GM19468 (cell line): ENCODE results near the gene IMMP2L.

Experiments
- ATAC-seq: cut with Tn5 transposase; IDR thresholded peaks from one replicate; pipeline ENCODE4 v1.9.1; 2021; ENCODE audit warnings: mild to moderate bottlenecking, moderate library complexity, moderate number of reproducible peaks; ENCODE audit not compliant: unreplicated experiment; ENCODE audit errors: extremely low read depth

Gene IMMP2L

DNA sequence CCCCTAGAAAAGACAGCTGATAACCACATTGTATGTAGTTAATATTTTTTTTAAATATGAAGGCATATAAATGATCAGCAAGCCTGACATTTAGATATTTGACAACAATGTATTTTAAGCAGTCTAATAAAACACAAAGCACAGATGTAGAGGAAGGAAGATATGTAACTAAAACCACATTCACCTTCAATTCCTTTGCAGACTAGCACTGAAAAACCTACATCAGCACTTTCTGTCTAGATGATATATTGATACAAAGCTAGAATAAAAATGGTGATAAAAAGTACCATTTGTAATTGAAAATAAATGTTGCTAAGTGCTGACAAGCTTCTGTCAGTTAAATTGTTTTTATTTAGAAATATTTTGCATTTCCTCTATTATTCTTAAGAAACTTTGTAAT, 153.6 kb downstream of the IMMP2L start:
- ATAC-seq: no peak

DNA sequence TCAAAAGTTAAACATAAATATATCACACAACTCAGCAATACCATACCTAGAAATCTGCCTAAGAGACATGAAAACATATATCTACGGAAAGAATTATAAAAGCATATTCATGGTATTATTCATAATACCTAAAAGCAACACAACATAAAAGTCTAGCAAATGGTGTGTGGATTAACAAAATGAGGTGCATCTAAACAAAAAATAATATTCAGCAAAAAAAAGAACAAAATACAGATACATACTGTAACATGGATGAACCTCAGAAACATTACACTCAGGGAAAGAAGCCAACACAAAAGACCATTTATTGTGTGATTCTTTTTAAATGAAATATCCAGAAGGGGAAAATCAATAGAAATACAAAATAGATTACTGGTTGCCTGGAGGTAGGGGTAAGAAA, 155.0 kb downstream of the IMMP2L start:
- no peak for ATAC-seq

DNA sequence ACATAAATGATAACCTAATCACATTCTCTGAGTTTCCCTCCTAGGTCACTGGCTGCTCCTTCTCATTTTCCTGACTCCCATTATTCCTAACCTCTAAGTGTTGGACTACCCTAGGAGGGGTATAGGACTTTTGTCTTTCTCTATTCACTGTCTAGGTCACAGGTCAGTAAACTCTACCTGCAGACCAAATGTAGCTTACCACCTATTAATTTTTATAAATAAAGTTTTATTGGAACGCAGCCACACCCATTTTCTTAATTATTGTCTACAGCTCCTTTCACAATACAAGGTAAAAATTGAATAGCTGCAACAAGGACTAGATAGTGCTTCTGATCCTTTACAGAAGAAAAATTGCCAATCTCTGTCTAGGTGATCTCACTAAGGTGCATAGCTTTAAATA, 156.7 kb downstream of the IMMP2L start:
- ATAC-seq: no peak

DNA sequence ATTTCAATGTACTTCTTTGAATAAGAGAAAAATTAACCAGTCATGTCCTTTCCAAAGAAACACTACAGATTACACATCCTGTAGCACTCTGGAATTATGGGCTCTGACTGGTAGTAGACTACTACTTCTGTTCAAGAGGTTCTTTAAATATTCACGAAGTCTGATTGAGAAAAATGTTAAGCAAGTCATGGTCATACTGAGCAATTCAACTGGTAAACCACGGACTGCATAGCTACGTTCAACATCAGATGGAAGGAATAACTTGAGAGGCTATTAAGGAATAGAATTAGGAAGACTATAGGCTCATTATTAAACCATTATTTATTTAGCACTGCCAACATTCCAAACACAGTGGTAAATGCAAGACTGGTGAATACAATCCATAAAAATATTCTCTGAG, 160.8 kb downstream of the IMMP2L start:
- no peak for ATAC-seq

DNA sequence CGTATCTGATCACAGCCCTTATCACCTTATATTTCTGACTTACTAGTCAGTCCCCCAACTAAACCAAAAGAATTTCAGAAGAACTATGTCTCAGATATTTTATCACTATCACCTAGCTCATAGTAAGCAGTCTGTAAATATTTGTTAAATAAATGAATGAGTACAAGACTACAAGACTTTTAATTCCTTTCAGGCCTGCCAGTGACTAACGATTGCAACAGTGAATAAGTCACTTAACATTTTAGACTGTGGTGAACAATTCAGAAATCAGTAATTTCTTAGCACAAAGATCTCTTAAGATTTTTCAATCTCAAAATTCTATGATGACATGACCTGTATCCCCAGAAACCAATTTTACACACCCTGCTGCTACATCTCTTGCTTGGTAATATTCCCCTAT, 162.2 kb downstream of the IMMP2L start:
- no peak for ATAC-seq

DNA sequence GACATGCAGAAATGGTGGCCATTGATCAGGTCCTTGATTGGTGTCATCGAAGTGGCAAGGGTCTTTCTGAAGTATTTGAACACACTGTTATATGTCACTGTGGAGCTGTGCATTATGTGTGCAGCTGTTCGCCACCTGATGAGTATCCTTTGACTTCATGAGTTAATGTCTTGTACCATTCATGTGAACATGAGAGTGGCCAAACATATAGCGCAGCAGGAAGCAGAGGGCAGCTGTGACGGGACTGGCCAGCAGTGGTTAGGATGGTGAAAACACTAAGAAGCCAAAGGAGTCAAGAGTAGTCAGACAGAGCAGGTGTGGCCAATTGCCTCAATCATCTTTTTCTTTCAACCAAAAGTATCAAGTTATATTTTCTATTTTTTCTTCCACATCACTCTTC, 167.4 kb downstream of the IMMP2L start:
- no peak for ATAC-seq

DNA sequence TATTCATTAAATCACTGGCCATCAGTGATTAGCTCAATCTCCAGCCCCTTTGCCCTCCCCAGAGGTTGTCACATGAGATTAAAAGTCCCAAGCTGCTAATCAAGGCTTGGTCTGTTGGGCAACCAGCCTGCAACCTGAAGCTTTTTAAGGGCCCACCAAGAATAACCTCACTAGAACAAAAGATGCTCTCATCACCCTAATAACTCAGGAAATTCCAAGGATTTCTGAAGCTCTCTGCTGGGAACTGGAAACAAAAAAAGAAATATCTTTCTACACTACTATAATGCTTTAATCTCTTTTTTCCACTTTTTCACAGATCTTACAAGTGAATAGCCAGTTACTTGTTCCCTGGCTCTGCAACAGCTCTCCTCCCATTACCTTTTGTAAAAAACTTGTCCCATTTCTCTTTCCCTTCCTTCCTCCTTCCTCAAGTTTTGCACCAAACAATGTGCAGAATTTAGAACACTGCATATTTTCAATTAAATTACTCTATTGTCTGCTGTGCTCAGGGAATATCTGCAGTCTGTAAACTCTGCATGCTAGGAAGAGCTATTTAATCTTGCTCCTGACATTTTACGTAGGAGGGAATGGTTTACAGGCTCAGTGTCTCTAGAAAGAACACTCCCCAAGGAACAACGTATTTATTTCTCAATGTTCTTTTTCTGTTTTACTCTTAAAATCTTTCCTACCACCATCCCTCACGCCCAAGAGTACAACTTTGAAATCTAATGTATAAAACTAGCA, 169.1 kb downstream of the IMMP2L start:
- ATAC-seq: no peak

DNA sequence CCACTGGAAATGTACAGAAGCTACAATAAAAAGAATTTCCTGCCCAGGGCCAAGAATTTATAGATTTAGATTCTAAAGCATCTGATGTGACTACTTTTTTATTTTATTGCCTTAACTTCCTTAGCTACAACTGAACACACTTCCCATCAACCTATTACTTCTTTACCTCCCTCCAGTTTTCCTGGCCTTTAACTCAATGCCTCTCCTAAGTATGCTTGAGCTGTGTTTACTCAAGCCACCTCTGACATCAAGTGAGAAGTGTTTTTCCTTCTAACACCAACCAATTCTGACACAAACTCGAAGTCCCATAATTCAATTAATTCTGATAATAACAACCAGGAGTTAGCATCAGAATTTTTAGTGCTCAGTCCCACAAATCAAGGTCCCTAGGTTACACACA, 170.0 kb downstream of the IMMP2L start:
- ATAC-seq: no peak

DNA sequence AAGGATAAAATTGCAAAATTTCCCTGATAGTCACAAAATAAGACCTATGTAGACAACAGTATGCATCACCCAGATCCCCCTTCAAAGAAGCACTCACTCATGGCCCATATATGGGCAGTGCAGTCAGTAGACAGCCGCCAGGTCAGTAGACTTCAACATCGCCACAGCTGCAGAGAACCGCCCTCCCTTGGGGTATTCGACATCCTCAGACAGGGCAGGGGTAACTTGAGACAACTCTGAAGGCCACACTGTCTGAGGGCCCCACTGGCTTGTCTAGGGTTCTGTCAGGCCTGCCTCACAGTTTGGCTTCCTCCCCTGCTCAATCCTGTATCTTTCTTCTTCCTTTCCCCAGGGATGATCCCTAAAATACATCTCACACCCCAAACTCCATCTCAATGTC, 172.3 kb downstream of the IMMP2L start:
- no peak for ATAC-seq

DNA sequence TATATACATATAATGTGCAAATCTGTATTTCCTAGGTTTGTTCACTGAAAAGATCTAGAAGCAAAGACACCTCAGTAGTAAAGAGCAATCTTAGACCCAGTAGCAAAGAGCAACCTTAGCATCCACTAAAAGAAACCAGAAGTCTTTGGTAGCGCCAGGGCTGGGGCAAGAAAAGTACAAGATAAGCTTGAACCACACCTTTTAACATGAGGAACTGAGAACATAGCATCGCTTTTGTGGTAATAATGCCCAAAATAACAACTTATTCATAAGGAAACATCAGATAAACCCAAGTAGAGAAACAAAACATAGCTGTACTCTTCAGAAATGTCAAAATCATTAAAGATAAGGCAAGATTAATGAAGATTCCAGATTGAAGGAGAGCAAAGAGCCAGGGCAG, 173.4 kb downstream of the IMMP2L start:
- ATAC-seq: peak; percentile 46

DNA sequence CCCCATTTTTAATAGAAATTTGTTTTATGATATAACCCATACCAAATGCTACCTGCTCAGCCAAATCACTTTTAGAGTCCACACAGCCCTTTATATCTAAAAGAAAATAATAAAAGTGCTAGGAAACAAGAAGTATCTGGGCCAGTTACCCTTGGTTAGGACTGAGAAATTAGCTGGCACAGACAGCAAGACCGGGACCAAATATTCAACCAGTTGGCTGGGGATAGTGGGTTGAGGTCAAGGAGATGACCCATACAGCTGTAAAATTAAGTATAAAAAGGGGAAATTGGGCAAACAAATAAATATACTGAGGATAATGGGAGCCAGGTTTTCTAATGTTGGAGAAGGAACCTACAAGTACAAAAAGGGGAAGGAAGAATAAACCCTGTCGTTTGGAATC, 174.3 kb downstream of the IMMP2L start:
- ATAC-seq: no peak

DNA sequence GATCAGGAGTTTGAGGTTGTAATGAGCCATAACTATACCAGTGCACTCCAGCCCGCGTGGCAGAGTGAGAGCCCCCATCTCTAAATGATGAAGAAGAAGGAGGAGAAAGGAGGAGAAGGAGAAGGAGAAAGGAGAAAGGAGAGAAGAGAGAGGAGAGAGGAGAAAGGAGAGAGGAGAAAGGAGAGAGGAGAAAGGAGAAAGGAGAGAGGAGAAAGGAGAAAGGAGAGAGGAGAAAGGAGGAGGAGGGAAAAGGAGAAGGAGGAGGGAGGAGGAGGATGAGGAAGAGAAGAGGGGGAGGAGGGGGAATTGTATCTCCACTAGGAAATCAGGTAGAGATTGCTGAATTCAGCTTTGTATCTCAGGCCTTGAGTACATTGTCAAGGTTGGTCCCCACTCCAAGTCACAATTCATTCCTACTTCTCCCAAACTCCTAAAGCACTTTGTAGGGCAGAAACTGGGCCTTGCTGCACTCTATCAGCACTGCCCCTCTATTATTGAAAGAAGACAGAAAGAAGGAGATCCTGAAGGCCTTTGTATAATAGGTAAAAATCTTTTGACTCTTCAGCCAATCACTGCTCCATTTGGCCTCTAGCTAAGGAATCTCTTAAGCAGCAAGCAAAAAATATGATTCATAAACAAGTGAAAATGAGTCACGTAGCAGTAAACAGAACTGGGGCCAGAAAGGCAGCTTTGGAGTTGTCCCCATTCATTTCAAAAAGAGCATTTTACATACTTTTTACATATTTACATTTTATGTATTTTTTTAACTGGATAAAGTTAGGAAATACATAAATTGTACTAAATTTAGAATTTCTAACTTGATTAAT, 178.0 kb downstream of the IMMP2L start:
- ATAC-seq: no peak

DNA sequence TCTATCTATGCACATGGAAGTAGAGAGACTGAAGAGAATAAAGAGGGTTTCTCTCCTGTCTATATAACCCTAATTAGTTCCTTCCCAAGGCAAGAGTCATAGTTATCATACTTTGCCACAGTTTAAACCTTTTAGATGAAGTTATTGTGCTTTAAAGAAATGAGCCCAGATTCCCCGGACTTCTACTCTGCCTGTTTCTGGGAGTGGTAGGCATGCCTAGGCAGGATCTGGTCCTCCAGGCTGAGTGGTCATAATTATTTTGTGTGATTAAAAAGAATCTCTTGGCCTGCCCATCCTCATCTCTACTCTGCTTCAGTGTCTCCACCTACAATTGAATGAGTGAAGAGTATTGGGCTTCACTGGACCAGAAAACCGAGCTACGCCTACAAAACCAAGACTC, 179.2 kb downstream of the IMMP2L start:
- no peak for ATAC-seq

DNA sequence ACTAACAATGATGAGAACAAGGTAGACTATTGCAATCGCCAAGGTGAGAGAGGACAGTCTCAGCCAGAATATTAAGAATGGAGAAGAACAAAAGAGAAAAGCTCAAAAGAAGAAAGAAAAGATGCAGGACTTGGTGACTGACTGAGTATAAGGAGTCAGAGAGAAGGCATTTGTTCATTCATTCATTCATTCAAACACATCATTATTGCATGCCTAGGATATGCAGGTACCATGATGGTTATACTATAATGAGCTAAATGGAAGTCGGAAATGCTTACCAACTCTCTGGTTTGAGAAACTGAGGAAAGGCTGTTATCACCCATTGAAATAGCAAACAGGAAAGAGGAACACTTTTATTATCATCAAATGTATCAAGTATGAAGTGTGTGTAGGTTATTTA, 180.7 kb downstream of the IMMP2L start:
- no peak for ATAC-seq

DNA sequence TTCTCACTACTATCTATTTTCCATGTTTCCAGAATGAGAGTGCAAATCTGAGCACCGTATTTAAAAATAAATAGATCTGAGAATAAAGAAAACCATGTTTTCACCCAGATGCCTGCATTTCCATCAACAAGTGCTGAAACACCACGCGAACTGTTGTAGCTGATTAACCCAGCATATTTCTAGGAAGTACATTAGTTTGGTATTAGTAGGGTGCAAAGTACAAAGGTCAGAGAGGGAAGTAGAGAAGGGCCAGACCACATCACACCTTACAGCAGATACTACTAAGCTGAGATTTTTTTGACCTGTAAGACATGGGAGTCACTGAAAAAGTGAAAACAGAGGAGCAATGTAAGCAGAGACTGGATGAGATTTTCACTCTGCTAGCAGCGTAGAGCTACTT, 181.3 kb downstream of the IMMP2L start:
- no peak for ATAC-seq

DNA sequence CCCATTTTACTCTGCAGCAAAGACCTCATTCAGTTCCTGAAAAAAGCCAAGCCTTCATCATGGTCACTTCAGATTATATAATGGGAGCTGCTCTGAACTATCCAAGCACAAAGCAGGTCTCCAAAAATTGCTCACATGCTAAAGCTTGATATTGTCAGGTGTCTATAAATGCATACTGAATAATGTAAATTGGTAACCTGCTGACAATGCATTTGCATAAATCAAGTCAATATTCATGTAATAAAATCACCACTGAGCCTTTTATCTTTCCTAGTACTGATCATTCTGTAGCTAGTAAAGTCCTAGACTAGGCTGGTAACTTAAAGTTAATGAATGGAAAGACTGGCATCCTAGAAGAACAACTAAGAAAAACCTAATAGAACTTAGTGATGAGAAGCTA, 188.3 kb downstream of the IMMP2L start:
- ATAC-seq: no peak

DNA sequence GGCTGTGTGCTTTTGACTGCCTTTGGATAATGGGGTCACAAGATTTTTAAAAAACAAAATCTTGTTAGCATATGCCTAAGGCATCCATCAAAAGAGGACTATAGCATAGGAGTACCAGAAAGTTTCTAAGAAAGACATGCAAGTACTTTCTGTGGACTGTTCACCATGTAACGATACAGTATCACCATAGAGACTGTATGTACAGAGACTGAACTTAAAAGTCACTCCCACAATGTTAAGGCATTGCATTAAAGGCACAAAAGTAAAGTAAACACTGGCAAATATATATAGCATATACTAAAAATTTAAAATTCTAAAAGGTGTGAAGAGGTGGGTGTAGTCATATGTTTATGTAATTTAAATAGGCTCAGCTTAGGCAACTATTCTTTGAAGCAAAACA, 190.9 kb downstream of the IMMP2L start:
- no peak for ATAC-seq

DNA sequence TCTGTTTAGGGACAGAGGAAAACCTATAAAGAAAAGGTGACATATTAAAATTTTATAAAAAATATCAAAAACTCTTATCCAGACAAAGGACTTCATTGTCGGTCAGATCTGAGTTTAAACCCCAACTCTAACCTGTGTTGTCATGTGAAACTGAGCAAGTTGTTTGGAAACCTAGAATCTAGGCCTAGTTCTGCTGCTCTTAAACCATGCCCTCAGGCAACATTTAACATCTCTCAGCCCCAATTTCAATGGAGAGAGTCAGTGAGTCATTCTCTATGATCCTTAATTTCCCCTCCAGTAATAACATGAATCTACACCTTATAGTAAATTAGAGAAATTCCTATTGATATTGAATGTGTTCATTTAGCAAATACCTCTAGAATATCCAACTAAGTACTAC, 192.3 kb downstream of the IMMP2L start:
- no peak for ATAC-seq

DNA sequence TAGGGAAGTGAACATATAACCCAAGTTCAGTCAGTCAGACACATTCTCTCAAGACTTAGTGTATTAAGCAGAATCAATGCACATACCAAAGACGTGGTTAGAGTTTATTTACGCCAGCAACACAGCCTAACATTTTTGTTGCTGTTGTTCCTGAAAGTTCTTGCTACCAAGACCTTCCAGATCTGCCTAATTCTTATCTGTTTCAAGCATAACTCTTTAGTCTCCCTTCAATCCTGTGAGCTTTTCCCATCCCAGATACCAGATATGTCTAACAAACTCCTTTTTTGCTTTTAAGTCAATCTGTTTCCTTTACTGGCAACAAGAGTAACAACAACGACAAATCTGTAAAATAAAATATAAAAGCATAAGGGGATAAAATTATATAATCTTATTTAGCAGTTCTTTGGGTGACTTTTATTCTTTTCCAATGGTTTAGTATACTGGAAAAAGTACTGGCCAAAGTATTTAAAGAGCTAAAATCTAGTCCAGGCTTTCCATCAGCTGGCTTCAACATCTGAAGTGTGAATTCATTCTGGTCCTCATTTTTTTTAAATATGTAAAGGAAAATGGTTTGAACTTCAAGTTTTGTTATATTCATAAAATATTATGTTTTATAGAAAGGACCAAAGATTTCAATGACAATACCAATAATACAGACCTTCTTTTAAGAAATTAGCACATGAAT, 193.8 kb downstream of the IMMP2L start:
- no peak for ATAC-seq

DNA sequence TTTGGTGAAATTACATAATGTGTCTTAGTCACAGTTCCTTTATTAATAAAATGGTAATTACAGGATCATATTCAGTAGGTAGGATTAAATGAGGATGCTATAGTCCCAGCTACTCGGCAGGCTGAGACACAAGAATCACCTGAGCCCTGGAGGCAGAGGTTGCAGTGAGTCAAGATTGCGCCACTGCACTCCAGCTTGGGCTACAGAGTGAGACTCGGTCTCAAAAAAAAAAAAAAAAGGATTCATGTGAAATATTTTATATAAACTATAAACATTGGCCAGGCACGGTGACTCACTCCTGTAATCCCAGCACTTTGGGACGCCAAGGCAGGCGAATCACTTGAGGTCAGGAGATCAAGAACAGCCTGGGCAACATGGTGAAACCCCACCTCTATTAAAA, 197.9 kb downstream of the IMMP2L start:
- no peak for ATAC-seq

DNA sequence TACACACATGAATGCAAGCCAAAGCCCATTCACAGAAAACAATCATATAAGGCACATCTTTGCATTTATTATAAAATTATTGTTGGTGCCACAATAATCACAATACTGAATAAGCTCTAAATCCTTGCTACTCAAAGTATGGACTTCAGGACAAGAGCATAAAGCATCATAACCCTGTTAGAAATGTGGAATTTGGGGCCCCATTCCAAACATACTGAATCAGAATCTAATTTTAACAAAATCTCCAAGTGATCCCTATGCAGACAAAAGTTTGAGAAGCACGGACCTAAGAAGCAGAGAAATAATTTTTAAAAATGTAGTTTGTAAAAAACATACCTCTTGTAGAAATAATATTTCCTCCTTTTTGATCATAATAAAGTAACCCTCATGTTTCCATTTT, 199.2 kb downstream of the IMMP2L start:
- no peak for ATAC-seq
